ENCODE measurements around the gene ARL6. TPM values are rescaled to one million over a fixed set of nuclear protein-coding genes. Genes with fewer than 3 reads are reported as not detected.
A peak's percentile ranks its signal among the peaks of the same experiment; 100 is the strongest.

Gene ARL6
- total RNA-seq, 1 donor from 2014 or later = 9.6 TPM

DNA sequence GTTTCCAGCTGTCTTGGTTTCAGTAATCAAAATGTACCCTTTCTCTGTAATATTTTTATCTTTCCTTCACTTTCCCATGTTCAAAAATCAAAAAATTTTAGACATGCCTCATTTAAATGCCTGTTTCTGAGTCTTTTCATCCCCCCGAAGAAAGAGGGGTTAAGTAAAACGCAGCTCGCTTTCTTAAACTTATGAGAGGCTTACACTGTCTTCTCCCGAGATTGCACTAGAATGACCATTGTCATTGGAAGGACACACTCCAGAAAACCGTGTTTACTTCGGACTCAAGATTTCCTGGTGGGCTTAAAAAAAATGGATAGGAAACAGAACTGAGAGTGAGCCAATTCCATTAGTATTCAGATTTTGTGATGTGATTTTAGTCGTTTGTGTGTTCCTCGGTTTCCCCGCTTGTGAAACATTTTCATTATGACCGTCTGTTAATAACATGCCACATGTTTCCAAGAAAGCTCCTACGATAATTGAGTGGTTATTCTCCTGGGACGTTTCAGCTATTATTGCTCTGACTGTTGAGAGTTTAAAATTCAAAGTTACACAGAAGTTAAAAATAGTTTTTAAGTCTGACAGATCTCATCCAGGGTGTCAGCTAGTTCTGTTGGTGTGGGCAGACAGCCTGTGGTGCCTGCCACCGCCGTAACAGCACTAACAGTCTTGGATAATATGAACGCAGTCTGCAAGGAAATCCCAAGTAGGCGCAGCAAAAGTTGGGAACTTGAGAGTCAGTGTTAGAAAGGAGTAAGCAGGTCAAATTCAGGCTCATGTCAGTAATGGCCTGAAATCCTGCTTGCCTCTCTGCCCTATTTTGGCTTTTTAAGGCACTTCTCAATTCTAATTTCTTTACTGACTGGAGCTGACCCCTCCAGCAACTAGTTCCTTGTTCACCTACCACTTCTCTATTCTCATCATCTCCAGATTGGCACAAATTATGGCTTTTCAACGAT is 58.8 kb downstream of the ARL6 start:
- Mint-ChIP-seq H3K36me3 (ENCODE audit: unreplicated experiment) (peaks cover 8% of the 10 kb centered on the region), H3K9me3 (ENCODE audit: unreplicated experiment) (peaks cover 15% of the 10 kb centered on the region), H3K4me1 (ENCODE audit: low read depth, unreplicated experiment) (peaks cover 41% of the 10 kb centered on the region), H3K4me3 (ENCODE audit: unreplicated experiment) (peak overlapping the region; percentile 100), H3K27me3 (ENCODE audit: unreplicated experiment) (peaks cover 9% of the 10 kb centered on the region), H3K27ac (ENCODE audit: unreplicated experiment) (peak overlapping the region; percentile 88)
- DNase-seq = no peak
- TF ChIP-seq, protein P1, sequence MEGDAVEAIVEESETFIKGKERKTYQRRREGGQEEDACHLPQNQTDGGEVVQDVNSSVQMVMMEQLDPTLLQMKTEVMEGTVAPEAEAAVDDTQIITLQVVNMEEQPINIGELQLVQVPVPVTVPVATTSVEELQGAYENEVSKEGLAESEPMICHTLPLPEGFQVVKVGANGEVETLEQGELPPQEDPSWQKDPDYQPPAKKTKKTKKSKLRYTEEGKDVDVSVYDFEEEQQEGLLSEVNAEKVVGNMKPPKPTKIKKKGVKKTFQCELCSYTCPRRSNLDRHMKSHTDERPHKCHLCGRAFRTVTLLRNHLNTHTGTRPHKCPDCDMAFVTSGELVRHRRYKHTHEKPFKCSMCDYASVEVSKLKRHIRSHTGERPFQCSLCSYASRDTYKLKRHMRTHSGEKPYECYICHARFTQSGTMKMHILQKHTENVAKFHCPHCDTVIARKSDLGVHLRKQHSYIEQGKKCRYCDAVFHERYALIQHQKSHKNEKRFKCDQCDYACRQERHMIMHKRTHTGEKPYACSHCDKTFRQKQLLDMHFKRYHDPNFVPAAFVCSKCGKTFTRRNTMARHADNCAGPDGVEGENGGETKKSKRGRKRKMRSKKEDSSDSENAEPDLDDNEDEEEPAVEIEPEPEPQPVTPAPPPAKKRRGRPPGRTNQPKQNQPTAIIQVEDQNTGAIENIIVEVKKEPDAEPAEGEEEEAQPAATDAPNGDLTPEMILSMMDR (IDR thresholded peaks at IDR 0.05; ENCODE audit: partially characterized antibody, unreplicated experiment) = no peak

DNA sequence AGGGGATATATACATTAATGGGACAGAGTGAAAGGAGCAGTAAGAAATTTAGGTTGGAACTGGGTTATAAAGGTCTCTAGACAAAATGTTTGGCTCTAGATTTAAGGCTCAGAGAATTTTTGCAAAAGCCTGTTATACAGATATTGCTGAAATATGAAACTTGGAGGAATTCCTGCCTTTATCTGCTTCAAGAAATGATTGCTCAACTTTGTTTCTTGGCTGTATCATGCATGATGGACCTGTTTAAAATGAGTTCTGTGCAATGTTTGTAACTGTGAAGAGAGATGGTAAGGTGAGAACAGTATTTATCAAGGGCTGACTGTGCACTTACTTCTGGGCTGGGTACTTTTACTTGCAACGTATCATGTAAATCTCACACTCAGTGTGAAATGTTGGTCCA is 60.5 kb downstream of the ARL6 start:
- peaks cover 15% of the 10 kb centered on the region for H3K9me3 Mint-ChIP-seq (ENCODE audit: unreplicated experiment)
- TF ChIP-seq, protein P1 (IDR thresholded peaks at IDR 0.05; ENCODE audit: partially characterized antibody, unreplicated experiment) = no peak
- H3K27ac Mint-ChIP-seq (ENCODE audit: unreplicated experiment) = no peak overlapping the region
- no peak for DNase-seq
- peak overlapping the region; percentile 100 for H3K4me3 Mint-ChIP-seq (ENCODE audit: unreplicated experiment)
- H3K4me1 Mint-ChIP-seq (ENCODE audit: low read depth, unreplicated experiment) = peaks cover 42% of the 10 kb centered on the region
- H3K36me3 Mint-ChIP-seq (ENCODE audit: unreplicated experiment) = peaks cover 8% of the 10 kb centered on the region
- H3K27me3 Mint-ChIP-seq (ENCODE audit: unreplicated experiment) = peaks cover 9% of the 10 kb centered on the region

DNA sequence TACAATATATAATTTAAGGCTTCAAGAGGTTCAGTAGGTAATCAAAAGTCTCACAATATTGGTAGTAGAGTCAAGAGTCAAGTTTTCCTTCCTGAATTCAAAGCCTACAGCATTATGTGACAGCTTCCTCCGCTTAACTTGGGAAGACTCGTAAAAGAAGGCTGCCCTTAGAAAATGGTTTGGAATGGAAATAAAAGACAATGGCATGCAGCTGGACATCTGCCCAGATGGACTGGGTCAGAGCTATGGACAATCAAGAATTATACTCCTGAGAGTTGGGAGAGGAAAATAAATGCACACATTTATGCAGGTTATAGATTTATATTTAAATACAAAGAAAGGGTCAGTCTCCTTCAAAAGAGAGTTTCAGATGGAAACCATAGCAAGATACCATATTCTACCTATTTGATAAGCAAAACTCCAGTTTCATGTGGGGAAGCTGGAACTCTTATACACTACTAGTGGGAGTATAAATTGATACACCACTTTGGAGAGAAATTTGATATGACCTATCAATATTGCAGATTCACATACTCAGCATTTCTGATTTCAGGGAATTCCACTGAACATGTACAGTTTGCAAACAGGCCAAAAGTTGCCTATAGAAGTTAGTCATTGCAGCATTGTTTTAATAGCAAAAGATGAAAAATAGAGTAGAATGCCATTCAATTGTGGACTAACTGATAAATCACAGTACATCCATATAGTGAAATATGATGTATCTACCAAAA is 63.3 kb downstream of the ARL6 start:
- Mint-ChIP-seq H3K4me3 (ENCODE audit: unreplicated experiment) (peak overlapping the region; percentile 53), H3K36me3 (ENCODE audit: unreplicated experiment) (peaks cover 10% of the 10 kb centered on the region), H3K27ac (ENCODE audit: unreplicated experiment) (no peak overlapping the region), H3K4me1 (ENCODE audit: low read depth, unreplicated experiment) (peaks cover 46% of the 10 kb centered on the region), H3K27me3 (ENCODE audit: unreplicated experiment) (peaks cover 4% of the 10 kb centered on the region), H3K9me3 (ENCODE audit: unreplicated experiment) (peaks cover 7% of the 10 kb centered on the region)
- no peak for DNase-seq
- TF ChIP-seq, protein P1 (IDR thresholded peaks at IDR 0.05; ENCODE audit: partially characterized antibody, unreplicated experiment) = no peak

DNA sequence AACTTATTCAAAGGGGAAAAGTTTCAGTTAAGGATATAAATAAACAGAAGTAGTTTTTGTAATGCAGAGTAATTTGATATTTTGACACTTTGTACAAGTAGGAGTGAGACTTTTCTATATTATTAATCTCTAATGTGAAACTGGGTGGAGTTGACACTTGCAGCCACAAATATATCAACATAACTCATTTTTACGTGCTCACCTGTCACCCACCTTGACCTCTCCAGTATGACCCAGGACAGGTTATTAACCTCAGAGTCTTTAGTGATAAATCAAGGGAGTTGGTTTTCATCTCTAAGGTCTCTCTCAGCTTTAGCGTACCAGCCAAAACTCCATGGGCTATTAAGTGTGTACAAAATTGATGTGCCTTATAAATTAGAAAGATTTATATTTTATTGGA is 64.6 kb downstream of the ARL6 start:
- DNase-seq = no peak
- H3K4me3 Mint-ChIP-seq (ENCODE audit: unreplicated experiment) = no peak overlapping the region
- TF ChIP-seq, protein P1 (IDR thresholded peaks at IDR 0.05; ENCODE audit: partially characterized antibody, unreplicated experiment) = no peak
- no peaks in the 10 kb centered on the region for H3K9me3 Mint-ChIP-seq (ENCODE audit: unreplicated experiment)
- H3K27me3 Mint-ChIP-seq (ENCODE audit: unreplicated experiment) = no peaks in the 10 kb centered on the region
- H3K27ac Mint-ChIP-seq (ENCODE audit: unreplicated experiment) = no peak overlapping the region
- H3K36me3 Mint-ChIP-seq (ENCODE audit: unreplicated experiment) = peaks cover 7% of the 10 kb centered on the region
- peaks cover 49% of the 10 kb centered on the region for H3K4me1 Mint-ChIP-seq (ENCODE audit: low read depth, unreplicated experiment)

Measured in glutamatergic neuron (in vitro differentiated cells).